Tibial artery (tissue), 4 donors: ENCODE measurements around the gene PRKG1.
"Not testable (repeated sequence)": the region's sequence is repeated elsewhere in the genome, so short reads cannot be mapped to it uniquely, and the experiment has no call there.

ENCODE experiments used
- DNase-seq, 2 donors: peaks; one replicate each; pipeline ENCODE4 v3.0.0-alpha.2; 2019
- H3K27ac ChIP-seq, 2 donors: fragments of 200-600 bp; sonication (generic) in 1 of 2; 1 replicate in 1 of 2; 2 replicates in 1 of 2; pipeline ENCODE4 v1.5.1; 2018 to 2019; ENCODE audit warnings: mild to moderate bottlenecking in 1 of 2
- H3K27me3 ChIP-seq, 2 donors: fragments of 200-600 bp; sonication (generic) in 1 of 2; one replicate each; pipeline versions ENCODE4 v1.5.1 to v1.6.0; 2016 to 2019
- H3K36me3 ChIP-seq, 3 donors: fragments of 200-600 bp; sonication (generic) in 2 of 3; one replicate each; pipeline ENCODE4 v1.5.1; 2016 to 2019; ENCODE audit warnings: mild to moderate bottlenecking in 2 of 3
- H3K4me1 ChIP-seq, 4 donors: fragments of 200-600 bp; sonication (generic) in 2 of 4; 1 replicate in 3 of 4; 2 replicates in 1 of 4; pipeline ENCODE4 v1.5.1; 2016 to 2019
- H3K4me3 ChIP-seq, 2 donors: fragments of 200-600 bp; sonication (generic) in 1 of 2; 1 replicate in 1 of 2; 2 replicates in 1 of 2; pipeline ENCODE4 v1.5.1; 2018 to 2019; ENCODE audit warnings: mild to moderate bottlenecking in 2 of 2
- H3K9me3 ChIP-seq, 3 donors: fragments of 200-600 bp; sonication (generic) in 1 of 3; one replicate each; pipeline ENCODE4 v1.5.1; 2016 to 2019
- intact Hi-C: fragments of 100-400 bp; cut with DNase I; formaldehyde crosslinking; loops from one replicate; pipeline ENCODE4 v1.15.0; 2023; ENCODE audit warnings: low total_unique reads
- TF ChIP-seq, protein P1 (sequence below), 2 experiments: fragments of 200-600 bp in 1 of 2; fragments of 450-650 bp in 1 of 2; IDR thresholded peaks; one replicate each; pipeline ENCODE4 v1.5.1; 2017 to 2019; ENCODE audit warnings: antibody characterized with exemption in 2 of 2, mild to moderate bottlenecking in 1 of 2, moderate library complexity in 1 of 2

Gene PRKG1

DNA sequence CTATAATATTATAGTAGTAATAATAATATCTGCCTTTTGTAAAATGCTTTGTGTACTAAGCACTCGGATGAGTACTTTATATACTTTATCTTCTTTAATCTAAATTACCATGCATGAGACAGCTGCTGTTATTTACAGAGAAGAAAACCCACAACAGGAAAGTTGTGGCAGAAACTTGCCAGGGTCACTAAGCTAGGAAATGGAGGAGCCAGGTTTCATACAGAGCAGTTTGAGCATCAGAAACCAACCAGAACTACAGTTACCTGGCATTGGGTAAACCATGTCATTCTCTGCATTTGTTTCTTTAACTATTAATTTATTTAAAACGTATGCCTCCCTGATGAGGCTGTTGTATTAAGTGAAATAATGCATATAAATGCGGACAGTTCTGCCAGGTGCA, 495.2 kb downstream of the PRKG1 start:
- no peak overlapping the region for H3K4me3 ChIP-seq
- no peak for DNase-seq
- no peaks in the 10 kb centered on the region for H3K9me3 ChIP-seq
- intact Hi-C loops: no loop called here
- H3K27ac ChIP-seq: no peak overlapping the region
- H3K36me3 ChIP-seq: no peaks in the 10 kb centered on the region
- H3K4me1 ChIP-seq: peaks cover 0 to 31% (median 0%) of the 10 kb centered on the region in 4 donors
- TF ChIP-seq, protein P1, sequence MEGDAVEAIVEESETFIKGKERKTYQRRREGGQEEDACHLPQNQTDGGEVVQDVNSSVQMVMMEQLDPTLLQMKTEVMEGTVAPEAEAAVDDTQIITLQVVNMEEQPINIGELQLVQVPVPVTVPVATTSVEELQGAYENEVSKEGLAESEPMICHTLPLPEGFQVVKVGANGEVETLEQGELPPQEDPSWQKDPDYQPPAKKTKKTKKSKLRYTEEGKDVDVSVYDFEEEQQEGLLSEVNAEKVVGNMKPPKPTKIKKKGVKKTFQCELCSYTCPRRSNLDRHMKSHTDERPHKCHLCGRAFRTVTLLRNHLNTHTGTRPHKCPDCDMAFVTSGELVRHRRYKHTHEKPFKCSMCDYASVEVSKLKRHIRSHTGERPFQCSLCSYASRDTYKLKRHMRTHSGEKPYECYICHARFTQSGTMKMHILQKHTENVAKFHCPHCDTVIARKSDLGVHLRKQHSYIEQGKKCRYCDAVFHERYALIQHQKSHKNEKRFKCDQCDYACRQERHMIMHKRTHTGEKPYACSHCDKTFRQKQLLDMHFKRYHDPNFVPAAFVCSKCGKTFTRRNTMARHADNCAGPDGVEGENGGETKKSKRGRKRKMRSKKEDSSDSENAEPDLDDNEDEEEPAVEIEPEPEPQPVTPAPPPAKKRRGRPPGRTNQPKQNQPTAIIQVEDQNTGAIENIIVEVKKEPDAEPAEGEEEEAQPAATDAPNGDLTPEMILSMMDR (IDR thresholded peaks at IDR 0.05): no peak
- H3K27me3 ChIP-seq: no peaks in the 10 kb centered on the region

DNA sequence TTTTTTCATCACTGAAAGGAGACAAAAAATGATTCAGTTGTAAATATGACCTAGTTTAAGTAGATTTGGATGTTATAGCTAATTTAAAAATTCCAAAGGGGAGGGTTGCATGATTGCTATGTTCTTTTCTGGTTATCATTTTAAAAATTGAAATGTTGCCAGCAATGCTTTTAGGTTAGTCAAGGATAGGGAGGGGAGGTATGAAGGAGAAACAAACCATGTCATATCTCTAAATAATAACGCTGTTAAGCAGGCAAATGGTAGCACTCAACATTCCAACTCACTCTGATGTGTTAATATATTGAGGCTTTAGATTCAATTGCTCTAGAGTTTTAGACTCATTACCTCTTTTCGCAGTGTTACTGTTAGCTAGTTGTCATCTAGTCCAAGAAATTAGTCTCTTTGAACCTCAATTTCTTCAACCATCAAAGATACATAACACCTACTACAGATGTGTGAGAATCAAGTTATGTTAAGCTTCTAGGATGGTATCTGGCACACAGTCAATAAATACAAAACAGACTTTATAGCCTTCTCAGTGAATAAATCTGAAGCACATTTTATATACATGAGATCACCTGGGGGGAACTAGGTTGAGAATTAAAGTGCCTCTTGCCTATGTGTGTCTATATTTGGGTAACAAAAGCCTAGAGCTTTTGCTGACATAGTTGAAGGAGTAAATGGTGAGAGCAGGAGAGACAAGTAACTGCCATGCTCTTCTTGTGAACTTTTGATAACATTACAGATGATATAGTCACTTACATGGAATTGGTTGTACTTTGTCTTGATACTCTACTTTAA, 500.2 kb downstream of the PRKG1 start:
- H3K9me3 ChIP-seq: no peaks in the 10 kb centered on the region
- intact Hi-C loops: no loop called here
- TF ChIP-seq, protein P1 (IDR thresholded peaks at IDR 0.05): no peak
- no peak overlapping the region for H3K4me3 ChIP-seq
- H3K36me3 ChIP-seq: no peaks in the 10 kb centered on the region
- H3K27me3 ChIP-seq: no peaks in the 10 kb centered on the region
- no peak for DNase-seq
- peaks cover 0 to 19% (median 0%) of the 10 kb centered on the region in 4 donors for H3K4me1 ChIP-seq
- H3K27ac ChIP-seq: no peak overlapping the region

DNA sequence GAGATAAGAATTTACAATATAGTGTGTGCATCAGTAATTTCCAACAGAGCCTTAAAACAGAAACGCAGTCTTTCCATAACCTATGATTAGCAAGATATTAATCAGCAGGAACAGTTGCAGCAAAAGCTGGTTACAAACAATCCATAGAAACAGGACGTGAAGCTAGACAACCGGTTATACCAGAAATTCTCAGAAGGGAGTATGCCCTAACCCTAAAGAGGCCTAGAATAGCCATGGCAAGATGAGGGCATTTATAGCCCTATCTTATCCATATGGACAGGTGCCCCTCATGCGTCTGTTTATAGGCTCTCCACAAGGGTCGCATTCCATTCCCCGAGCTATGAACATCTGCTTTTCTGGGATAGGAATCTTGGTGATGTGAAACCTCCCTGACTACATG, 506.9 kb downstream of the PRKG1 start:
- H3K9me3 ChIP-seq, DNase-seq, intact Hi-C loops, H3K27me3 ChIP-seq, H3K36me3 ChIP-seq, H3K27ac ChIP-seq, H3K4me3 ChIP-seq: not testable (repeated sequence)
- H3K4me1 ChIP-seq: peaks cover 0 to 11% (median 0%) of the 10 kb centered on the region in 4 donors

DNA sequence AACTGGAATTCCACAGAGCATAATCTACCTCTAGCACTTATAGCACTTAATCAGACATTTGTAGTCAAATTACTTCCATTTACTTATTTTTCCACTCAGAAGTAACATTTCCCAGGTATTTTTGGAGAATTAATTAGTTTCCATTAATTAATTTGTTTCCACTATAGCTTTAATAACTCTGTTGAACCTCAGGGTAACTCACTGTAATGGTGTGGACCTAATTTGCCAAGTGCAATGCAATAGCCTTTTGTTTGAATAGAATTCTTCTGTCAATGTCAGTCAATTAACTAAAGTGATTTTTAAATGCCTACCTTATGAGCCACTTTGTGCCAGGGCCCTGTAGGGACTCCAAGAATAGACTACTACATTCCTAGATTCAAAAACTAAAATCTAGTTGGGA, 509.7 kb downstream of the PRKG1 start:
- Histone ChIP-seq H3K27ac (no peak overlapping the region), H3K9me3 (no peaks in the 10 kb centered on the region), H3K27me3 (no peaks in the 10 kb centered on the region), H3K4me3 (no peak overlapping the region), H3K4me1 (peaks cover 0 to 4% (median 0%) of the 10 kb centered on the region in 4 donors), H3K36me3 (no peaks in the 10 kb centered on the region)
- DNase-seq: no peak
- TF ChIP-seq, protein P1 (IDR thresholded peaks at IDR 0.05): no peak
- intact Hi-C loops: no loop called here

DNA sequence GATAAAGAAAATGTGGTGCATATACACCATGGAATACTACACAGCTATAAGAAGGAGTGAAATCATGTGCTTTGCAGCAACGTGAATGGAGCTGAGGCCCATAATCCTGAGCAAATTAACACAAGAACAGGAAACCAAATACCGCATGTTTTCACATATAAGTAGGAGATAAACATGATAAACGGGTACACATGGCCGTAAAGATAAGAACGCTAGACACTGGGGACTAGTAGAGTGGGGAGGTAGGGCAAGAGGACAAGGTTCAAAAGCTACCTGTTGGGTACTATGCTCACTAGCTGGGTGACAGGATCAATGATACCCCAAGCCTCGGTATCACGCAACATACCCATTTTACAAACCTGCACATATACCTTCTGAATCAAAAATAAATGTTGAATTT, 511.5 kb downstream of the PRKG1 start:
- intact Hi-C loops: no loop called here
- H3K9me3 ChIP-seq: no peaks in the 10 kb centered on the region

DNA sequence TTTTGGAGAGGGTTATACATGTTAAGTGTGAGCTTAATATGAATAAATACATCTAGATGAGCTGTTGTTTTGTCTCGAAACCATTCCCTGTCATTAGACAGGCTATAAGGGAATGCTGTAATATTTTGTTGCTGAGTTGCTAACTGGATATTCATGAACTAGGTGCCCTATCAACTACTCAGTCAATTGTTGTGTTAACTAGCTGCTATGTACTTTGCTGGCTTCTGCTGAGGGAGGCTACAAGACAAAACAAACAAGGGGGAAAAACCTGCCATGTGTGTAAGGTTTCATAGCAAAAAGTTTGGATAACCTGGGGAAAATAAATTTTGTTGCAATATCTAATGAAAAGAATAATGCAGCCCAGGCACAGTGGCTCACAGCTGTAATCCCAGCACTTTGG, 514.7 kb downstream of the PRKG1 start:
- DNase-seq: no peak
- intact Hi-C loops: no loop called here
- TF ChIP-seq, protein P1 (IDR thresholded peaks at IDR 0.05): no peak

More for the DNA sequence above, 511.5 kb downstream of the PRKG1 start:
- TF ChIP-seq, protein P1 (IDR thresholded peaks at IDR 0.05): no peak
- Histone ChIP-seq H3K4me3 (no peak overlapping the region), H3K36me3 (no peaks in the 10 kb centered on the region), H3K27me3 (no peaks in the 10 kb centered on the region), H3K4me1 (peaks cover 0 to 4% (median 0%) of the 10 kb centered on the region in 4 donors), H3K27ac (no peak overlapping the region)
- no peak for DNase-seq

More for the DNA sequence above, 514.7 kb downstream of the PRKG1 start:
- Histone ChIP-seq H3K9me3 (no peaks in the 10 kb centered on the region), H3K27ac (no peak overlapping the region), H3K4me1 (peaks cover 0 to 2% (median 0%) of the 10 kb centered on the region in 4 donors), H3K27me3 (no peaks in the 10 kb centered on the region), H3K4me3 (no peak overlapping the region), H3K36me3 (no peaks in the 10 kb centered on the region)
